HepG2 (cell line): ENCODE results near the gene DIPK1A. TPM values are rescaled to one million over a fixed set of nuclear protein-coding genes. Genes with fewer than 3 reads are reported as not detected.

Source experiments
- ATAC-seq: fragments of 200-7000 bp; cut with Tn5 transposase; 3 replicates; pipeline ENCODE4 v1.9.1; 2020; ENCODE audit warnings: mild to moderate bottlenecking, moderate library complexity
- BruUV-seq: library from RNA; stranded (reverse); fragments of 400-500 nt; replicated peaks from 2 replicates; lab custom pipeline; 2021; lab: Mats Ljungman, UMichigan
- CTCF ChIA-PET: fragments of 300-600 bp; formaldehyde crosslinking; extraction: SDS; loops from one replicate; lab custom pipeline; 2021; ENCODE audit warnings: low total read pairs, inconsistent platforms, low intra/inter-chr PET ratio; lab: Yijun Ruan, JAX
- POLR2A ChIA-PET: fragments of 350-600 bp; sonication (Branson Sonifier 250); formaldehyde crosslinking; loops from one replicate; lab custom pipeline; 2020; ENCODE audit warnings: antibody characterized with exemption, inconsistent platforms; lab: Yijun Ruan, JAX
- DNase-seq: peaks from one replicate; pipeline ENCODE4 v3.0.0-alpha.2; 2015; ENCODE audit warnings: low spot score
- FAIRE-seq: peaks from 3 replicates; lab custom pipeline; 2011; peaks lifted over from hg19 to GRCh38; lab: Jason Lieb, UNC
- H2AFZ ChIP-seq: one replicate; pipeline ENCODE4 v1.6.1; 2011; ENCODE audit warnings: low read length, inconsistent platforms
- H3K27ac ChIP-seq: fragments of 300-600 bp; 3 replicates; pipeline ENCODE4 v1.8.0; 2011; ENCODE audit warnings: mixed run types, mild to moderate bottlenecking, mixed read lengths, low read length, inconsistent platforms; ENCODE audit not compliant: insufficient read depth; ENCODE audit errors: extremely low read length
- H3K27me3 ChIP-seq, 2 experiments: fragments of 200-600 bp in 1 of 2; 2 replicates in 1 of 2; 3 replicates in 1 of 2; pipeline versions ENCODE4 v1.6.0 to v1.8.0; 2011; ENCODE audit warnings: low read length in 2 of 2, mild to moderate bottlenecking in 2 of 2, moderate library complexity in 2 of 2, inconsistent platforms in 1 of 2; ENCODE audit not compliant: insufficient read depth in 2 of 2, control insufficient read depth in 1 of 2
- H3K36me3 ChIP-seq, 2 experiments: fragments of 200-600 bp in 1 of 2; replicated peaks in 1 of 2; 2 replicates in 1 of 2; 3 replicates in 1 of 2; pipeline versions ENCODE4 v1.5.1 to v1.8.0; 2011; ENCODE audit warnings: low read length in 2 of 2, inconsistent platforms in 1 of 2; ENCODE audit not compliant: insufficient read depth in 2 of 2, control insufficient read depth in 1 of 2
- H3K4me1 ChIP-seq: 2 replicates; pipeline ENCODE4 v1.5.1; 2012; ENCODE audit warnings: low read length, inconsistent platforms; ENCODE audit not compliant: insufficient read depth
- H3K4me2 ChIP-seq: 2 replicates; pipeline ENCODE4 v1.6.0; 2011; ENCODE audit warnings: low read depth, low read length, inconsistent platforms
- H3K4me3 ChIP-seq, 3 experiments: fragments of 200-600 bp in 1 of 3; sonication (generic), shearing (Covaris generic) in 1 of 3; replicated peaks in 1 of 3; 2 replicates each; pipeline ENCODE4 v1.5.1; 2011 to 2016; ENCODE audit warnings: low read length in 3 of 3, inconsistent platforms in 2 of 3, low read depth in 2 of 3, mild to moderate bottlenecking in 2 of 3, control low read depth in 1 of 3, mixed read lengths in 1 of 3; ENCODE audit not compliant: insufficient read depth in 1 of 3
- H3K79me2 ChIP-seq: one replicate; pipeline ENCODE4 v1.6.1; 2011; ENCODE audit warnings: low read length, inconsistent platforms; ENCODE audit not compliant: insufficient read depth
- H3K9ac ChIP-seq: 2 replicates; pipeline ENCODE4 v1.6.0; 2011; ENCODE audit warnings: mild to moderate bottlenecking, low read depth, low read length, inconsistent platforms; ENCODE audit not compliant: insufficient read depth
- H3K9me3 ChIP-seq: 2 replicates; pipeline ENCODE4 v1.5.1; 2012; ENCODE audit warnings: mild to moderate bottlenecking, low read length
- H4K20me1 ChIP-seq: 2 replicates; pipeline ENCODE4 v1.6.0; 2011; ENCODE audit warnings: inconsistent platforms, mild to moderate bottlenecking, low read length, moderate library complexity; ENCODE audit not compliant: insufficient read depth
- AFF4 ChIP-seq: sonication (generic); formaldehyde crosslinking; IDR thresholded peaks from 2 replicates; pipeline ENCODE4 v1.4.0; 2020; ENCODE audit warnings: missing genetic modification reagents
- BRF2 ChIP-seq: sonication (generic); formaldehyde crosslinking; IDR thresholded peaks from 2 replicates; pipeline ENCODE4 v1.8.1; 2022; ENCODE audit warnings: mild to moderate bottlenecking, missing genetic modification reagents
- ELF4 ChIP-seq: sonication (generic); formaldehyde crosslinking; IDR thresholded peaks from 2 replicates; pipeline ENCODE4 v1.5.0; 2020; ENCODE audit warnings: missing genetic modification reagents, mild to moderate bottlenecking, moderate library complexity, borderline replicate concordance
- FOXJ3 ChIP-seq: sonication (generic); formaldehyde crosslinking; IDR thresholded peaks from 2 replicates; pipeline ENCODE4 v1.4.0; 2020; ENCODE audit warnings: missing genetic modification reagents, mild to moderate bottlenecking, borderline replicate concordance
- GTF2F1 ChIP-seq: fragments of 150-350 bp; IDR thresholded peaks from 2 replicates; pipeline ENCODE4 v1.6.1; 2014; ENCODE audit warnings: low read length
- HMGA1 ChIP-seq: sonication (generic); formaldehyde crosslinking; conservative IDR thresholded peaks from 2 replicates; pipeline ENCODE4 v1.4.0; 2020; ENCODE audit warnings: missing genetic modification reagents
- HNRNPH1 ChIP-seq: fragments of 200-400 bp; formaldehyde crosslinking; optimal IDR thresholded peaks from 2 replicates; pipeline ENCODE3; 2017; ENCODE audit warnings: mild to moderate bottlenecking, low read depth, low read length
- MLLT10 ChIP-seq: sonication (generic); formaldehyde crosslinking; IDR thresholded peaks from 2 replicates; pipeline ENCODE4 v1.4.0; 2020; ENCODE audit warnings: missing genetic modification reagents
- PITX1 ChIP-seq: sonication (generic); formaldehyde crosslinking; IDR thresholded peaks from 2 replicates; pipeline ENCODE4 v1.5.1; 2020; ENCODE audit warnings: mild to moderate bottlenecking, missing genetic modification reagents
- POLR2A ChIP-seq, 2 experiments: IDR thresholded peaks; 2 replicates each; pipeline ENCODE4 v1.6.1; 2011; ENCODE audit warnings: low read depth in 2 of 2, low read length in 2 of 2, mild to moderate bottlenecking in 1 of 2, moderate library complexity in 1 of 2; ENCODE audit not compliant: insufficient read depth in 1 of 2
- SCMH1 ChIP-seq: sonication (generic); formaldehyde crosslinking; IDR thresholded peaks from 2 replicates; pipeline ENCODE4 v1.9.0; 2021; ENCODE audit warnings: missing genetic modification reagents, mild to moderate bottlenecking, borderline replicate concordance
- TAF15 ChIP-seq: fragments of 200-400 bp; formaldehyde crosslinking; IDR thresholded peaks from one replicate; pipeline ENCODE4 v1.6.1; 2018; ENCODE audit warnings: mild to moderate bottlenecking, low read depth, low read length; ENCODE audit not compliant: poor library complexity, severe bottlenecking
- WIZ ChIP-seq: sonication (generic); formaldehyde crosslinking; IDR thresholded peaks from 2 replicates; pipeline ENCODE4 v1.5.1; 2020; ENCODE audit warnings: mild to moderate bottlenecking, missing genetic modification reagents
- ZNF101 ChIP-seq: sonication (generic); formaldehyde crosslinking; IDR thresholded peaks from 2 replicates; pipeline ENCODE4 v1.4.0; 2020; ENCODE audit warnings: mild to moderate bottlenecking, low read depth, missing genetic modification reagents, borderline replicate concordance
- ZNF143 ChIP-seq: sonication (generic); formaldehyde crosslinking; IDR thresholded peaks from 2 replicates; pipeline ENCODE4 v1.4.0; 2020; ENCODE audit warnings: missing genetic modification reagents
- ZNF512B ChIP-seq: sonication (generic); formaldehyde crosslinking; IDR thresholded peaks from 2 replicates; pipeline ENCODE4 v1.5.1; 2020; ENCODE audit warnings: missing genetic modification reagents, mild to moderate bottlenecking, borderline replicate concordance
- ZNF766 ChIP-seq: sonication (generic); formaldehyde crosslinking; IDR thresholded peaks from 2 replicates; pipeline ENCODE4 v1.5.0; 2020; ENCODE audit warnings: missing genetic modification reagents, borderline replicate concordance
- WGBS: methylation state at CpG from one replicate; pipeline ENCODE4 v1.1.6; 2017; ENCODE audit warnings: low lambda C conversion rate; 5-methylcytosine and 5-hydroxymethylcytosine counted together
- in situ Hi-C: cut with HindIII; loops from 2 replicates; pipeline ENCODE4 v1.10.0; 2017; ENCODE audit warnings: low pct_unique_long_range_greater_than_20kb; ENCODE audit not compliant: extremely low pct_ligation_motif_present
- intact Hi-C: fragments of 100-400 bp; cut with micrococcal nuclease; formaldehyde crosslinking; loops from one replicate; pipeline ENCODE4 v1.10.0; 2022; ENCODE audit not compliant: unreplicated experiment
- polyA plus RNA-seq, 8 experiments: library from polyadenylated mRNA; depleted of rRNA in 3 of 8; stranded (reverse) in 7 of 8; unstranded in 1 of 8; fragments of >200 nt; fragmentation: Illumina TruSeq in 4 of 8; extraction: Trizol in 4 of 8; gene quantifications; 2 replicates each; pipeline versions ENCODE4 v1.2.1 to v1.2.3, GENCODE V29; 2011 to 2016; ENCODE audit warnings: low read depth in 4 of 8, missing spikeins in 1 of 8, mixed read lengths in 1 of 8; ENCODE audit not compliant: insufficient read depth in 1 of 8
- total RNA-seq, 5 experiments: library from RNA; depleted of rRNA; stranded (reverse); fragments of >200 nt; fragmentation: Illumina TruSeq; extraction: Trizol; gene quantifications; 2 replicates each; pipeline ENCODE4 v1.2.3, GENCODE V29; 2016; ENCODE audit warnings: low read depth in 1 of 5

DIPK1A gene
- total and polyA plus RNA-seq, 2 of the 13 experiments (the other 11 are each of a cell fraction or from before 2014, with no cell fraction given) = 8.4 TPM

DNA sequence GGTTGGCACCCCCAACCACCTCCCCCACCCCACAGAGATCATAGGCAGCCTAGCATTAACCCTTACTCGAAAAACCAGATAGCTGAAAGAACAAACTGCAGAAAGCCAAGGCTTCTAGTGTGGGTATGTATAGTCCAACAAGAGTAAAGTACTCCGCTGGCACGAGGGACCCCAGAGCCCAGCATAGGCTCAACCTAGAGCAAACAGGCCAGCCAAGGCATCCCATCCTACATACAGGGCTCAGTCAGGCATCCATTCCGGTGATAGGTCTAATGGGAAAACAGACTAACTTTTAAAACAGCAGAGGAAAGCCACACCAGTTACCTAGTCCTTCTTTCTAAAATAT is 17.8 kb downstream of the DIPK1A start:
- H3K27ac ChIP-seq = no peak overlapping the region
- H3K9me3 ChIP-seq = no peaks in the 10 kb centered on the region
- ATAC-seq (no peak), DNase-seq (no peak), FAIRE-seq (no peak)
- H3K79me2 ChIP-seq = peaks cover 24% of the 10 kb centered on the region
- no TSS peak for BruUV-seq
- intact Hi-C loops (no loop called here), in situ Hi-C loops (no loop called here)
- 91% methylated on average over 4 of the region's 4 CpGs for WGBS
- CTCF ChIA-PET = no interaction called here
- no peaks in the 10 kb centered on the region for H4K20me1 ChIP-seq
- peaks cover 38% of the 10 kb centered on the region for H3K4me1 ChIP-seq
- H3K4me2 ChIP-seq = no peak overlapping the region
- no peak overlapping the region for H3K4me3 ChIP-seq
- H3K36me3 ChIP-seq = no peaks in the 10 kb centered on the region
- H3K9ac ChIP-seq = no peak overlapping the region
- POLR2A ChIA-PET = no interaction called here
- H2AFZ ChIP-seq = no peak overlapping the region
- H3K27me3 ChIP-seq = no peaks in the 10 kb centered on the region
- no peak for TF ChIP-seq MLLT10 (CRISPR knock-in tag)
- no peak for TF ChIP-seq PITX1 (CRISPR knock-in tag)
- no peak for TF ChIP-seq ZNF143
- no peak for TF ChIP-seq POLR2A (IDR thresholded peaks at IDR 0.05; ENCODE audit: insufficient read depth in 1 of 2, low read depth in 2 of 2, low read length in 2 of 2)
- TF ChIP-seq ELF4 = no peak
- no peak for TF ChIP-seq HNRNPH1
- TF ChIP-seq ZNF766 (CRISPR knock-in tag) = no peak
- TF ChIP-seq GTF2F1 = no peak
- TF ChIP-seq FOXJ3 (CRISPR knock-in tag) = no peak
- no peak for TF ChIP-seq BRF2 (CRISPR knock-in tag)
- no peak for TF ChIP-seq SCMH1 (CRISPR knock-in tag)
- no peak for TF ChIP-seq HMGA1 (CRISPR knock-in tag)
- TF ChIP-seq WIZ (CRISPR knock-in tag) = no peak
- no peak for TF ChIP-seq ZNF512B
- TF ChIP-seq AFF4 (CRISPR knock-in tag) = no peak
- no peak for TF ChIP-seq TAF15
- TF ChIP-seq ZNF101 (CRISPR knock-in tag) = no peak
